Neural progenitor cell (in vitro differentiated cells): Measurements from ENCODE around the gene NINJ2. TPM values are rescaled to one million over a fixed set of nuclear protein-coding genes. Genes with fewer than 3 reads are reported as not detected.

Source experiments
- DNase-seq: peaks from one replicate; pipeline ENCODE4 v3.0.0-alpha.2; 2016; ENCODE audit warnings: low spot score
- H2AFZ ChIP-seq: fragments of 200-600 bp; sonication (generic); replicated peaks from 2 replicates; pipeline ENCODE4 v1.6.1; 2016; ENCODE audit warnings: antibody characterized with exemption
- H3F3A ChIP-seq: fragments of 200-600 bp; sonication (generic); 2 replicates; pipeline ENCODE4 v1.6.1; 2016; ENCODE audit warnings: antibody characterized with exemption, low read depth
- H3K27ac ChIP-seq: fragments of 200-600 bp; sonication (generic); 2 replicates; pipeline ENCODE4 v1.5.1; 2016; ENCODE audit warnings: mild to moderate bottlenecking
- H3K27me3 ChIP-seq: fragments of 200-600 bp; sonication (generic); 2 replicates; pipeline ENCODE4 v1.6.1; 2016; ENCODE audit warnings: mild to moderate bottlenecking, moderate library complexity
- H3K36me3 ChIP-seq: fragments of 200-600 bp; sonication (generic); 2 replicates; pipeline ENCODE4 v1.5.1; 2016
- H3K4me1 ChIP-seq: fragments of 200-600 bp; sonication (generic); 2 replicates; pipeline ENCODE4 v1.6.1; 2016; ENCODE audit warnings: mixed run types
- H3K4me2 ChIP-seq: fragments of 200-600 bp; sonication (generic); 2 replicates; pipeline ENCODE4 v1.6.1; 2016
- H3K4me3 ChIP-seq: fragments of 200-600 bp; sonication (generic); 2 replicates; pipeline ENCODE4 v1.5.1; 2016
- H3K79me2 ChIP-seq: fragments of 200-600 bp; sonication (generic); 2 replicates; pipeline ENCODE4 v1.6.1; 2016; ENCODE audit warnings: low read depth
- H3K9ac ChIP-seq: fragments of 200-600 bp; sonication (generic); 2 replicates; pipeline ENCODE4 v1.6.1; 2016
- H3K9me3 ChIP-seq: fragments of 200-600 bp; sonication (generic); 2 replicates; pipeline ENCODE4 v1.5.1; 2016; ENCODE audit warnings: low read depth
- H4K20me1 ChIP-seq: fragments of 200-600 bp; sonication (generic); 2 replicates; pipeline ENCODE4 v1.6.1; 2016; ENCODE audit warnings: low read depth
- H3K27ac Mint-ChIP-seq: 3 replicates; pipeline ENCODE4 v1.8.0; 2021; ENCODE audit warnings: mixed read lengths
- H3K27me3 Mint-ChIP-seq: 2 replicates; pipeline ENCODE4 v1.8.0; 2022; ENCODE audit warnings: low read depth, mild to moderate bottlenecking, inconsistent platforms, moderate library complexity, mixed read lengths; ENCODE audit not compliant: insufficient read depth
- H3K36me3 Mint-ChIP-seq: 3 replicates; pipeline ENCODE4 v1.8.0; 2021; ENCODE audit warnings: mixed read lengths
- H3K4me1 Mint-ChIP-seq: 3 replicates; pipeline ENCODE4 v1.8.0; 2021; ENCODE audit warnings: mixed read lengths
- H3K4me3 Mint-ChIP-seq: 3 replicates; pipeline ENCODE4 v1.8.0; 2021; ENCODE audit warnings: mild to moderate bottlenecking, moderate library complexity, mixed read lengths
- H3K9me3 Mint-ChIP-seq: 3 replicates; pipeline ENCODE4 v1.8.0; 2020; ENCODE audit warnings: mixed read lengths
- CTCF ChIP-seq: fragments of 200-600 bp; sonication (generic); IDR thresholded peaks from 2 replicates; pipeline ENCODE4 v1.5.1; 2017; ENCODE audit warnings: antibody characterized with exemption, mild to moderate bottlenecking
- EZH2 ChIP-seq: fragments of 200-600 bp; sonication (generic); IDR thresholded peaks from 2 replicates; pipeline ENCODE4 v1.6.1; 2017; ENCODE audit warnings: antibody characterized with exemption, mild to moderate bottlenecking, moderate library complexity
- EZH2phosphoT487 ChIP-seq: fragments of 200-600 bp; sonication (generic); IDR thresholded peaks from 2 replicates; pipeline ENCODE4 v1.6.1; 2017; ENCODE audit warnings: antibody characterized with exemption
- total RNA-seq: library from RNA; depleted of rRNA; stranded (reverse); fragments of >200 nt; gene quantifications from 2 replicates; pipeline ENCODE4 v1.2.3, GENCODE V29; 2015; ENCODE audit warnings: low replicate concordance

Gene NINJ2
- total RNA-seq, 1 donor from 2014 or later = not detected

- Histone ChIP-seq H3K27me3 (no peaks in the 10 kb centered on the region), H2AFZ (no peak overlapping the region), H4K20me1 (no peaks in the 10 kb centered on the region), H3K27ac (no peak overlapping the region), H3K4me2 (no peak overlapping the region), H3K36me3 (no peaks in the 10 kb centered on the region), H3K9ac (no peak overlapping the region), H3K9me3 (no peaks in the 10 kb centered on the region), H3K79me2 (no peaks in the 10 kb centered on the region), H3K4me3 (no peak overlapping the region), H3F3A (no peaks in the 10 kb centered on the region), H3K4me1 (peaks cover 16% of the 10 kb centered on the region)
- no peak for DNase-seq
- H3K27me3 Mint-ChIP-seq = peaks cover 10% of the 10 kb centered on the region
- H3K4me1 Mint-ChIP-seq = peaks cover 18% of the 10 kb centered on the region
- TF ChIP-seq EZH2 (no peak), EZH2phosphoT487 (no peak), CTCF (no peak)
- H3K36me3 Mint-ChIP-seq = no peaks in the 10 kb centered on the region
- H3K9me3 Mint-ChIP-seq = no peaks in the 10 kb centered on the region
- no peak overlapping the region for H3K27ac Mint-ChIP-seq
- no peak overlapping the region for H3K4me3 Mint-ChIP-seq
These were observed 39.3 kb downstream of the NINJ2 start for GRCh38 chr12:623865-624372.

DNA sequence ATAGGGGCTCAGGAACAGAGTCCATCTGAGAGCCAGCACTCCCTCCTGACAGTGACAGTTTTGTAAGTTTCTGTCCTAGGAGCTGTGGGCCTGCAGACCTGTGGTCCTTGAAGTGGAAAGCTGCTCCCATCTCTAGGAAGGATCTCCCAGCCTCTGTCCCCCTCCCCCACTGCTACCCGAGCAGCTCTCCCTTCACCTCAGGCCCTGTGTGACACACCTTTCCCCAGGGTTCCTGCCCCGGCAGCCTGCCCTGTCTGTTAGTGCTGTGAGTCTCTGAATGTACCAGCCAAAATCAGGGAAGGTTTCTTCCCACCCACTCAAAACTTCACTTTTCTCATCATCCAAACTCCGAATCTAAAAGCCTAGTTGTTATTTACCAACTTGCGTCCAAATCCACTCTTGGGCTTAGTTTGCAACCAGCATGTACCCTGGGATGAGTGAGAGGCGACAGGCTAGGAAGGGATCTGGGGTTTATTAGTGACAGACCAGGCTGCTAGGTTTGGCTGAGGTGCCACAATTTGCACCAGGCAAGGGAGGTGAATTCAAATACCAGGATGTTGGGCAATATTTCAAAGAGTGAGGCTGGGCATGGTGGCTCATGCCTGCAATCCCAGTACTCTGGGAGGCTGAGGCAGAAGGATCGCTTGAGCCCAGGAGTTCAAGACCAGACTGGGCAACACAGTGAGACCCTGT is 39.9 kb downstream of the NINJ2 start:
- no peak overlapping the region for H3K4me3 ChIP-seq
- no peaks in the 10 kb centered on the region for H4K20me1 ChIP-seq
- H3K9ac ChIP-seq = no peak overlapping the region
- H3K9me3 ChIP-seq = no peaks in the 10 kb centered on the region
- Mint-ChIP-seq H3K4me3 (no peak overlapping the region), H3K27me3 (peaks cover 13% of the 10 kb centered on the region), H3K4me1 (peaks cover 18% of the 10 kb centered on the region), H3K36me3 (no peaks in the 10 kb centered on the region), H3K27ac (peak overlapping the region; percentile 76), H3K9me3 (no peaks in the 10 kb centered on the region)
- H3K27ac ChIP-seq = no peak overlapping the region
- no peaks in the 10 kb centered on the region for H3K79me2 ChIP-seq
- H3K4me1 ChIP-seq = peaks cover 16% of the 10 kb centered on the region
- no peaks in the 10 kb centered on the region for H3F3A ChIP-seq
- no peaks in the 10 kb centered on the region for H3K36me3 ChIP-seq
- H3K27me3 ChIP-seq = no peaks in the 10 kb centered on the region
- no peak for TF ChIP-seq EZH2
- no peak for TF ChIP-seq CTCF
- no peak for TF ChIP-seq EZH2phosphoT487
- peak overlapping the region; percentile 26 for H2AFZ ChIP-seq
- no peak for DNase-seq
- no peak overlapping the region for H3K4me2 ChIP-seq

DNA sequence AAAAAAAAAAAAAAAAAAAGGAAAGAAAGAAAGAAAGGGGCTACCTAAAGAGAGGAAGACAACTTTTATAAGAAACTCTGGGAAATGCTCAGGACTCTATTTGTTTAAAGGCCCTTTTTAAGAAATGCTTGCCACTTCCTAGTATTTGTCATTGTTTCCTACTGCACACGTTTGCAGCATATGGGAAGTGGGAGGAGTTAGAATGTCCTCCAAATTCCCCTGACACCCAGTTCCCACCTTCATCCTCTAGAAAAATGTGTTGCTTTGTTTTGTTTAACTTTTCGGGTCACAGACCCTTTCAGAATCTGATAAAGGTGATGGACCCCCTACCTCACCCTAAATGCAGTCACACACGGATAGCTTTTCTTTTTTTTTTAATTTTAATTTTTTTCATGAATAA is 40.8 kb downstream of the NINJ2 start:
- DNase-seq = no peak
- no peaks in the 10 kb centered on the region for H3K27me3 ChIP-seq
- no peaks in the 10 kb centered on the region for H3K36me3 ChIP-seq
- H3F3A ChIP-seq = no peaks in the 10 kb centered on the region
- Mint-ChIP-seq H3K27ac (peak overlapping the region; percentile 57), H3K36me3 (no peaks in the 10 kb centered on the region), H3K4me3 (no peak overlapping the region), H3K27me3 (peaks cover 13% of the 10 kb centered on the region), H3K4me1 (peaks cover 18% of the 10 kb centered on the region), H3K9me3 (no peaks in the 10 kb centered on the region)
- H3K9me3 ChIP-seq = no peaks in the 10 kb centered on the region
- no peak overlapping the region for H3K4me3 ChIP-seq
- no peak overlapping the region for H3K4me2 ChIP-seq
- H3K27ac ChIP-seq = no peak overlapping the region
- H4K20me1 ChIP-seq = no peaks in the 10 kb centered on the region
- no peak overlapping the region for H3K9ac ChIP-seq
- TF ChIP-seq EZH2phosphoT487 (no peak), CTCF (no peak), EZH2 (no peak)
- peaks cover 21% of the 10 kb centered on the region for H3K4me1 ChIP-seq
- H3K79me2 ChIP-seq = no peaks in the 10 kb centered on the region
- H2AFZ ChIP-seq = no peak overlapping the region
